Aorta (tissue), 5 donors: ENCODE data around the gene DENND4B. TPM values are rescaled to one million over a fixed set of nuclear protein-coding genes. Genes with fewer than 3 reads are reported as not detected.
A peak's percentile ranks its signal among the peaks of the same experiment; 100 is the strongest.
"Not testable (repeated sequence)": the region's sequence is repeated elsewhere in the genome, so short reads cannot be mapped to it uniquely, and the experiment has no call there.

ENCODE experiments used
- ATAC-seq: fragments of 200-7000 bp; cut with Tn5 transposase; one replicate; pipeline ENCODE4 v1.9.1; 2022; ENCODE audit warnings: moderate library complexity; ENCODE audit not compliant: low FRiP score
- DNase-seq, 2 donors: peaks; one replicate each; pipeline ENCODE4 v3.0.0-alpha.2; 2020
- H3K27ac ChIP-seq, 2 donors: one replicate each; pipeline ENCODE4 v1.5.1; 2013; ENCODE audit warnings: low read length in 2 of 2, mild to moderate bottlenecking in 2 of 2, moderate library complexity in 2 of 2, control low read depth in 1 of 2, inconsistent platforms in 1 of 2, low read depth in 1 of 2
- H3K27me3 ChIP-seq, 2 donors: one replicate each; pipeline ENCODE4 v1.6.1; 2013; ENCODE audit warnings: control low read depth in 1 of 2, low read length in 1 of 2, mild to moderate bottlenecking in 1 of 2, moderate library complexity in 1 of 2; ENCODE audit not compliant: insufficient read depth in 2 of 2, control insufficient read depth in 1 of 2
- H3K36me3 ChIP-seq, 2 donors: one replicate each; pipeline ENCODE4 v1.6.1; 2013; ENCODE audit warnings: control low read depth in 1 of 2, low read length in 1 of 2, mild to moderate bottlenecking in 1 of 2; ENCODE audit not compliant: insufficient read depth in 2 of 2, control insufficient read depth in 1 of 2
- H3K4me1 ChIP-seq, 2 donors: one replicate each; pipeline ENCODE4 v1.6.1; 2013; ENCODE audit warnings: low read length in 2 of 2, control low read depth in 1 of 2, mild to moderate bottlenecking in 1 of 2, moderate library complexity in 1 of 2; ENCODE audit not compliant: insufficient read depth in 2 of 2, control insufficient read depth in 1 of 2
- H3K4me3 ChIP-seq, 2 donors: one replicate each; pipeline ENCODE4 v1.5.1; 2013; ENCODE audit warnings: low read length in 2 of 2, control low read depth in 1 of 2, mild to moderate bottlenecking in 1 of 2
- H3K9me3 ChIP-seq: one replicate; pipeline ENCODE4 v1.6.1; 2013; ENCODE audit warnings: mild to moderate bottlenecking, low read length; ENCODE audit not compliant: control insufficient read depth
- WGBS, 2 donors: extraction: QIAGEN DNeasy Blood & Tissue Kit; methylation state at CpG; one replicate each; pipeline ENCODE4 v1.1.7; 2013; 5-methylcytosine and 5-hydroxymethylcytosine counted together
- intact Hi-C, 2 donors: fragments of 100-400 bp; cut with DNase I; formaldehyde crosslinking; loops; one replicate each; pipeline versions ENCODE4 v1.14.2 to v1.15.0; 2022
- polyA plus RNA-seq, 2 donors: library from polyadenylated mRNA; stranded (reverse); fragments of 200-250 nt; gene quantifications; one replicate each; pipeline ENCODE4 v1.2.3, GENCODE V29; 2013
- total RNA-seq, 2 donors: library from RNA; stranded (reverse); fragmentation: NEBNext Ultra II Directional; extraction: Animal tissue kit (Norgen Biotek cat#: 25700); gene quantifications; one replicate each; pipeline ENCODE4 v1.2.1, GENCODE V29; 2021
- donor health status: healthy with polysubstance abuse.
- donor health status: Bipolar disorder and iron deficiency.
- donor health status: DM: no; HTN: no; CAD: no.
- donor health status: DM: no; HTN: no; CAD: no.
- donor health status: DM: yes; HTN: yes; CAD: no.

Gene DENND4B
- total and polyA plus RNA-seq, 4 donors, result 6.6 to 94.7 (median 40.1) TPM

- Histone ChIP-seq H3K27ac (peak overlapping the region in 1 of 2 donors; percentile 25), H3K27me3 (no peaks in the 10 kb centered on the region), H3K4me3 (no peak overlapping the region), H3K9me3 (no peaks in the 10 kb centered on the region), H3K4me1 (peaks cover 0 to 2% of the 10 kb centered on the region in 2 donors), H3K36me3 (peaks cover 0 to 1% of the 10 kb centered on the region in 2 donors)
- no peak for DNase-seq
- intact Hi-C loops, result no loop called here
- peak; percentile 57 for ATAC-seq
- 51 to 55% methylated on average over 14 of the region's 14 CpGs for WGBS, 2 donors
These were observed 42.6 kb downstream of the DENND4B start for GRCh38 chr1:153903841-153904455.

- WGBS, 2 donors, result 90 to 96% methylated on average over 6 of the region's 6 CpGs
- Histone ChIP-seq H3K27me3 (no peaks in the 10 kb centered on the region), H3K9me3 (no peaks in the 10 kb centered on the region), H3K36me3 (peaks cover 0 to 1% of the 10 kb centered on the region in 2 donors), H3K4me1 (peaks cover 0 to 2% of the 10 kb centered on the region in 2 donors), H3K27ac (no peak overlapping the region), H3K4me3 (no peak overlapping the region)
- no peak for ATAC-seq
- intact Hi-C loops, result no loop called here
- no peak for DNase-seq
These were observed 47.0 kb downstream of the DENND4B start for GRCh38 chr1:153899509-153899908.

GRCh38 chr1:153895866-153896265 is 50.7 kb downstream of the DENND4B start:
- not testable (repeated sequence) for ATAC-seq, H3K36me3 ChIP-seq

GRCh38 chr1:153891042-153891441 is 55.5 kb downstream of the DENND4B start:
- H3K27ac ChIP-seq, ATAC-seq, H3K36me3 ChIP-seq, H3K4me1 ChIP-seq, H3K4me3 ChIP-seq, DNase-seq, H3K27me3 ChIP-seq, H3K9me3 ChIP-seq, intact Hi-C loops: not testable (repeated sequence)
- WGBS, 2 donors, result 96 to 98% methylated on average over 7 of the region's 7 CpGs

More at GRCh38 chr1:153895866-153896265, 50.7 kb downstream of the DENND4B start:
- H3K4me1 ChIP-seq, H3K9me3 ChIP-seq, H3K27me3 ChIP-seq, DNase-seq, H3K27ac ChIP-seq, intact Hi-C loops, H3K4me3 ChIP-seq: not testable (repeated sequence)
- WGBS, 2 donors, result 38 to 71% methylated on average over 1 of the region's 1 CpG

GRCh38 chr1:153888533-153888932 is 58.0 kb downstream of the DENND4B start:
- 15 to 16% methylated on average over 3 of the region's 3 CpGs for WGBS, 2 donors
- no peaks in the 10 kb centered on the region for H3K9me3 ChIP-seq
- no peak overlapping the region for H3K27ac ChIP-seq
- no peaks in the 10 kb centered on the region for H3K36me3 ChIP-seq
- H3K4me3 ChIP-seq, result no peak overlapping the region
- H3K4me1 ChIP-seq, result no peaks in the 10 kb centered on the region
- DNase-seq (no peak), ATAC-seq (no peak)
- H3K27me3 ChIP-seq, result no peaks in the 10 kb centered on the region
- intact Hi-C loops, result no loop called here

- WGBS, 2 donors, result 71 to 76% methylated on average over 3 of the region's 3 CpGs
- Histone ChIP-seq H3K4me1 (no peaks in the 10 kb centered on the region), H3K27me3 (no peaks in the 10 kb centered on the region), H3K9me3 (no peaks in the 10 kb centered on the region), H3K27ac (no peak overlapping the region), H3K36me3 (no peaks in the 10 kb centered on the region), H3K4me3 (no peak overlapping the region)
- intact Hi-C loops, result no loop called here
- DNase-seq, result no peak
- no peak for ATAC-seq
These were observed 60.4 kb downstream of the DENND4B start for GRCh38 chr1:153886127-153886526.

GRCh38 chr1:153883223-153883622 is 63.3 kb downstream of the DENND4B start:
- ATAC-seq, result no peak
- no peak overlapping the region for H3K4me3 ChIP-seq
- intact Hi-C loops, result no loop called here
- no peaks in the 10 kb centered on the region for H3K9me3 ChIP-seq
- 90 to 91% methylated on average over 4 of the region's 4 CpGs for WGBS, 2 donors
- DNase-seq, result no peak
- no peak overlapping the region for H3K27ac ChIP-seq
- no peaks in the 10 kb centered on the region for H3K27me3 ChIP-seq
- H3K4me1 ChIP-seq, result no peaks in the 10 kb centered on the region
- H3K36me3 ChIP-seq, result no peaks in the 10 kb centered on the region

GRCh38 chr1:153882296-153882912 is 64.1 kb downstream of the DENND4B start:
- ATAC-seq (no peak), DNase-seq (no peak)
- intact Hi-C loops, result no loop called here
- Histone ChIP-seq H3K9me3 (no peaks in the 10 kb centered on the region), H3K4me1 (no peaks in the 10 kb centered on the region), H3K36me3 (no peaks in the 10 kb centered on the region), H3K27me3 (no peaks in the 10 kb centered on the region), H3K4me3 (no peak overlapping the region), H3K27ac (no peak overlapping the region)
- WGBS, 2 donors, result 56 to 60% methylated on average over 3 of the region's 3 CpGs

- H3K36me3 ChIP-seq, result no peaks in the 10 kb centered on the region
- ATAC-seq (peak; percentile 51), DNase-seq (peak in 1 of 2 donors; percentile 27)
- no peak overlapping the region for H3K27ac ChIP-seq
- intact Hi-C loops, result no loop called here
- WGBS, 2 donors, result 1 to 7% methylated on average over 9 of the region's 9 CpGs
- no peak overlapping the region for H3K4me3 ChIP-seq
- no peaks in the 10 kb centered on the region for H3K27me3 ChIP-seq
- H3K9me3 ChIP-seq, result no peaks in the 10 kb centered on the region
- H3K4me1 ChIP-seq, result no peaks in the 10 kb centered on the region
These were observed 64.8 kb downstream of the DENND4B start for GRCh38 chr1:153881751-153882150.
